HCT116 (cell line): ENCODE data around the gene TSPAN14. TPM values are rescaled to one million over a fixed set of nuclear protein-coding genes. Genes with fewer than 3 reads are reported as not detected.

ENCODE experiments used
- ATAC-seq: fragments of 200-7000 bp; cut with Tn5 transposase; 2 replicates; pipeline ENCODE4 v1.9.1; 2020; ENCODE audit warnings: mild to moderate bottlenecking, moderate library complexity
- BruUV-seq: library from RNA; stranded (reverse); fragments of 400-500 nt; replicated peaks from 2 replicates; lab custom pipeline; 2021; lab: Mats Ljungman, UMichigan
- CTCF ChIA-PET: fragments of 300-600 bp; sonication (Branson Sonifier 250); formaldehyde crosslinking; loops from one replicate; lab custom pipeline; 2021; ENCODE audit warnings: antibody characterized with exemption; lab: Charles Lee
- POLR2A ChIA-PET: fragments of 300-600, 350-600 bp; sonication (Branson Sonifier 250); formaldehyde crosslinking; loops from one replicate; lab custom pipeline; 2021; ENCODE audit warnings: antibody characterized with exemption; lab: Charles Lee
- RAD21 ChIA-PET, 2 experiments: fragments of 300-600 bp; sonication (Branson Sonifier 250); formaldehyde crosslinking; loops; one replicate each; lab custom pipeline; 2023; ENCODE audit warnings: low total read pairs in 2 of 2; ENCODE audit not compliant: uncharacterized antibody in 2 of 2, unreplicated experiment in 2 of 2, low non-redundant PET in 1 of 2; lab: Charles Lee
- DNase-seq: peaks from one replicate; pipeline ENCODE4 v3.0.0-alpha.2; 2010; ENCODE audit warnings: low read depth, low spot score
- H2AFZ ChIP-seq: fragments of 200-600 bp; shearing (Covaris generic), sonication (generic); 2 replicates; pipeline ENCODE4 v1.6.1; 2017; ENCODE audit warnings: low read depth, mixed run types, mixed read lengths, antibody characterized with exemption, low read length; ENCODE audit not compliant: poor library complexity, severe bottlenecking
- H3K27ac ChIP-seq: 2 replicates; pipeline ENCODE4 v1.5.1; 2012; ENCODE audit warnings: low read depth, low read length
- H3K27me3 ChIP-seq: fragments of 200-600 bp; sonication (generic); 2 replicates; pipeline ENCODE4 v1.6.1; 2016; ENCODE audit warnings: mixed run types, low read length, mixed read lengths; ENCODE audit not compliant: insufficient read depth
- H3K36me3 ChIP-seq, 2 experiments: fragments of 200-500 bp in 1 of 2; fragments of 200-600 bp in 1 of 2; sonication (Bioruptor generic) in 1 of 2; sonication (generic) in 1 of 2; 2 replicates each; pipeline versions ENCODE4 v1.5.1 to v1.6.1; 2014 to 2016; ENCODE audit warnings: low read length in 2 of 2, inconsistent platforms in 1 of 2, mixed read lengths in 1 of 2, mixed run types in 1 of 2; ENCODE audit not compliant: insufficient read depth in 2 of 2, control insufficient read depth in 1 of 2
- H3K4me1 ChIP-seq, 2 experiments: fragments of 200-600 bp in 1 of 2; sonication (generic) in 1 of 2; 2 replicates each; pipeline versions ENCODE4 v1.5.1 to v1.6.1; 2012 to 2017; ENCODE audit warnings: low read length in 2 of 2, inconsistent platforms in 1 of 2, mild to moderate bottlenecking in 1 of 2, mixed read lengths in 1 of 2, mixed run types in 1 of 2, moderate library complexity in 1 of 2; ENCODE audit not compliant: insufficient read depth in 2 of 2, control insufficient read depth in 1 of 2
- H3K4me2 ChIP-seq: fragments of 200-600 bp; sonication (generic); 2 replicates; pipeline ENCODE4 v1.6.1; 2017; ENCODE audit warnings: mixed run types, low read length, mixed read lengths
- H3K4me3 ChIP-seq, 2 experiments: fragments of 200-600 bp in 1 of 2; sonication (generic) in 1 of 2; replicated peaks in 1 of 2; 2 replicates each; pipeline ENCODE4 v1.5.1; 2011 to 2016; ENCODE audit warnings: low read length in 2 of 2, control low read depth in 1 of 2, low read depth in 1 of 2, mild to moderate bottlenecking in 1 of 2, mixed read lengths in 1 of 2, mixed run types in 1 of 2
- H3K79me2 ChIP-seq: fragments of 200-600 bp; sonication (generic); 2 replicates; pipeline ENCODE4 v1.6.1; 2017; ENCODE audit warnings: mild to moderate bottlenecking, mixed run types, low read length, moderate library complexity, mixed read lengths; ENCODE audit not compliant: insufficient read depth
- H3K9ac ChIP-seq: fragments of 200-600 bp; sonication (generic); 2 replicates; pipeline ENCODE4 v1.6.1; 2016; ENCODE audit warnings: low read length, mixed read lengths
- H3K9me2 ChIP-seq: fragments of 200-600 bp; sonication (generic), shearing (Covaris generic); 2 replicates; pipeline ENCODE4 v1.6.1; 2017; ENCODE audit warnings: mixed run types, mild to moderate bottlenecking, moderate library complexity; ENCODE audit not compliant: insufficient read depth
- H3K9me3 ChIP-seq, 2 experiments: fragments of 200-500 bp in 1 of 2; fragments of 200-600 bp in 1 of 2; sonication (Bioruptor generic) in 1 of 2; sonication (generic) in 1 of 2; 2 replicates each; pipeline ENCODE4 v1.6.1; 2014 to 2017; ENCODE audit warnings: low read length in 2 of 2, mixed read lengths in 2 of 2, inconsistent platforms in 1 of 2, low read depth in 1 of 2, mild to moderate bottlenecking in 1 of 2, mixed run types in 1 of 2, moderate library complexity in 1 of 2; ENCODE audit not compliant: control insufficient read depth in 1 of 2, insufficient read depth in 1 of 2
- H4K20me1 ChIP-seq: fragments of 200-600 bp; sonication (generic), shearing (Covaris generic); 2 replicates; pipeline ENCODE4 v1.6.1; 2017; ENCODE audit warnings: mixed run types, mild to moderate bottlenecking, moderate library complexity; ENCODE audit not compliant: insufficient read depth
- CBX3 ChIP-seq: IDR thresholded peaks from 2 replicates; pipeline ENCODE4 v1.6.1; 2012; ENCODE audit warnings: low read depth
- CEBPB ChIP-seq: IDR thresholded peaks from 2 replicates; pipeline ENCODE4 v1.6.1; 2012; ENCODE audit warnings: low read depth
- EGR1 ChIP-seq: IDR thresholded peaks from 2 replicates; pipeline ENCODE4 v1.6.1; 2012; ENCODE audit warnings: low read depth
- ELF1 ChIP-seq: IDR thresholded peaks from 2 replicates; pipeline ENCODE4 v1.6.1; 2012; ENCODE audit warnings: low read depth, borderline replicate concordance
- EZH2 ChIP-seq: fragments of 200-600 bp; sonication (generic); IDR thresholded peaks from 2 replicates; pipeline ENCODE4 v1.6.1; 2017; ENCODE audit warnings: antibody characterized with exemption, mixed run types
- EZH2phosphoT487 ChIP-seq: fragments of 200-600 bp; IDR thresholded peaks from 2 replicates; pipeline ENCODE4 v1.6.1; 2018; ENCODE audit warnings: antibody characterized with exemption, borderline replicate concordance
- FOSL1 ChIP-seq: IDR thresholded peaks from 2 replicates; pipeline ENCODE4 v1.6.1; 2012; ENCODE audit warnings: low read depth
- POLR2A ChIP-seq: IDR thresholded peaks from 2 replicates; pipeline ENCODE4 v1.7.0; 2011; ENCODE audit warnings: borderline replicate concordance; ENCODE audit not compliant: insufficient read depth, insufficient read length; ENCODE audit errors: extremely low read depth
- SRF ChIP-seq: IDR thresholded peaks from 2 replicates; pipeline ENCODE4 v1.6.1; 2012; ENCODE audit warnings: low read depth
- TCF7L2 ChIP-seq: IDR thresholded peaks from 2 replicates; pipeline ENCODE4 v1.7.0; 2011; ENCODE audit warnings: borderline replicate concordance, inconsistent platforms; ENCODE audit not compliant: insufficient read depth, insufficient read length; ENCODE audit errors: extremely low read depth
- YY1 ChIP-seq: IDR thresholded peaks from 2 replicates; pipeline ENCODE4 v1.6.1; 2011; ENCODE audit warnings: low read length, low read depth, moderate library complexity, mild to moderate bottlenecking; ENCODE audit not compliant: insufficient replicate concordance; ENCODE audit errors: extremely low read depth
- ZFX ChIP-seq: fragments of 450-650 bp; IDR thresholded peaks from 2 replicates; pipeline ENCODE4 v1.6.1; 2017
- intact Hi-C: fragments of 100-400 bp; cut with micrococcal nuclease; formaldehyde crosslinking; loops from 2 replicates; pipeline ENCODE4 v1.10.0; 2022
- total RNA-seq: library from RNA; stranded (reverse); gene quantifications from one replicate; pipeline ENCODE4 v1.2.1, GENCODE V29; 2021; ENCODE audit not compliant: unreplicated experiment
- TF ChIP-seq, protein P1 (sequence below): IDR thresholded peaks from 2 replicates; pipeline ENCODE4 v1.6.1; 2011; ENCODE audit warnings: mild to moderate bottlenecking, low read length, moderate library complexity; ENCODE audit not compliant: insufficient replicate concordance; ENCODE audit errors: extremely low read depth
- TF ChIP-seq, protein P2 (sequence below), 3 experiments: fragments of 200-600 bp in 1 of 3; sonication (generic) in 1 of 3; IDR thresholded peaks in 2 of 3; conservative IDR thresholded peaks in 1 of 3; 2 replicates each; pipeline ENCODE4 v1.5.1; 2012 to 2017; ENCODE audit warnings: low read depth in 2 of 3, low read length in 2 of 3, antibody characterized with exemption in 1 of 3, borderline replicate concordance in 1 of 3, control low read depth in 1 of 3, mild to moderate bottlenecking in 1 of 3, mixed read lengths in 1 of 3, mixed run types in 1 of 3, moderate library complexity in 1 of 3; ENCODE audit not compliant: insufficient read depth in 1 of 3
- TF ChIP-seq, protein P3 (sequence below): IDR thresholded peaks from 2 replicates; pipeline ENCODE4 v1.6.1; 2012
- TF ChIP-seq, protein P4 (sequence below): IDR thresholded peaks from 2 replicates; pipeline ENCODE4 v1.6.1; 2012; ENCODE audit warnings: low read depth

Gene TSPAN14
- total RNA-seq, 1 experiment from 2014 or later: 86.8 TPM

DNA sequence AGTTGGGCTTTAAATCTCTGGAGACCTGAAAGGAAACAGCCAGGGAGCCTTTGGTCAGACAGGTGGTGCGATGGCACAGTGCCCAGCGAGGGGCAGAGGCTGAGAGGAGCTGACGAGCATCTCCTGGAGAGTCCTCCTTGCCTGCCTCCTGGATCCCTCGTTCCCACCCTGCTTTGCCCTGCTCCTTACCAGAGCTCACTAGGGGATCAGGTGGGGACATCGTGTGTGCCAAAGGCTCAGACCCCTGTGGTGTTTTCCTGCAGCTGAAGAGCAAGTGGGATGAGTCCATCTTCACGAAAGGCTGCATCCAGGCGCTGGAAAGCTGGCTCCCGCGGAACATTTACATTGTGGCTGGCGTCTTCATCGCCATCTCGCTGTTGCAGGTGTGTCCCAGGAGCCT lies 61.8 kb downstream of the TSPAN14 start:
- H2AFZ ChIP-seq: no peak overlapping the region
- RAD21 ChIA-PET: no interaction called here
- peaks cover 0 to 6% of the 10 kb centered on the region in 2 experiments; a peak in 2 of 4 replicates for H3K4me1 ChIP-seq
- BruUV-seq: no TSS peak
- no peak for TF ChIP-seq POLR2A
- no peak for TF ChIP-seq EZH2phosphoT487
- TF ChIP-seq EGR1: no peak
- no peak for TF ChIP-seq YY1
- TF ChIP-seq, protein P1, sequence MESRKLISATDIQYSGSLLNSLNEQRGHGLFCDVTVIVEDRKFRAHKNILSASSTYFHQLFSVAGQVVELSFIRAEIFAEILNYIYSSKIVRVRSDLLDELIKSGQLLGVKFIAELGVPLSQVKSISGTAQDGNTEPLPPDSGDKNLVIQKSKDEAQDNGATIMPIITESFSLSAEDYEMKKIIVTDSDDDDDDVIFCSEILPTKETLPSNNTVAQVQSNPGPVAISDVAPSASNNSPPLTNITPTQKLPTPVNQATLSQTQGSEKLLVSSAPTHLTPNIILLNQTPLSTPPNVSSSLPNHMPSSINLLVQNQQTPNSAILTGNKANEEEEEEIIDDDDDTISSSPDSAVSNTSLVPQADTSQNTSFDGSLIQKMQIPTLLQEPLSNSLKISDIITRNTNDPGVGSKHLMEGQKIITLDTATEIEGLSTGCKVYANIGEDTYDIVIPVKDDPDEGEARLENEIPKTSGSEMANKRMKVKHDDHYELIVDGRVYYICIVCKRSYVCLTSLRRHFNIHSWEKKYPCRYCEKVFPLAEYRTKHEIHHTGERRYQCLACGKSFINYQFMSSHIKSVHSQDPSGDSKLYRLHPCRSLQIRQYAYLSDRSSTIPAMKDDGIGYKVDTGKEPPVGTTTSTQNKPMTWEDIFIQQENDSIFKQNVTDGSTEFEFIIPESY: no peak
- TF ChIP-seq, protein P2, sequence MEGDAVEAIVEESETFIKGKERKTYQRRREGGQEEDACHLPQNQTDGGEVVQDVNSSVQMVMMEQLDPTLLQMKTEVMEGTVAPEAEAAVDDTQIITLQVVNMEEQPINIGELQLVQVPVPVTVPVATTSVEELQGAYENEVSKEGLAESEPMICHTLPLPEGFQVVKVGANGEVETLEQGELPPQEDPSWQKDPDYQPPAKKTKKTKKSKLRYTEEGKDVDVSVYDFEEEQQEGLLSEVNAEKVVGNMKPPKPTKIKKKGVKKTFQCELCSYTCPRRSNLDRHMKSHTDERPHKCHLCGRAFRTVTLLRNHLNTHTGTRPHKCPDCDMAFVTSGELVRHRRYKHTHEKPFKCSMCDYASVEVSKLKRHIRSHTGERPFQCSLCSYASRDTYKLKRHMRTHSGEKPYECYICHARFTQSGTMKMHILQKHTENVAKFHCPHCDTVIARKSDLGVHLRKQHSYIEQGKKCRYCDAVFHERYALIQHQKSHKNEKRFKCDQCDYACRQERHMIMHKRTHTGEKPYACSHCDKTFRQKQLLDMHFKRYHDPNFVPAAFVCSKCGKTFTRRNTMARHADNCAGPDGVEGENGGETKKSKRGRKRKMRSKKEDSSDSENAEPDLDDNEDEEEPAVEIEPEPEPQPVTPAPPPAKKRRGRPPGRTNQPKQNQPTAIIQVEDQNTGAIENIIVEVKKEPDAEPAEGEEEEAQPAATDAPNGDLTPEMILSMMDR (IDR thresholded peaks at IDR 0.05 in 2 of 3, conservative IDR thresholded peaks at IDR 0.05 in 1 of 3; ENCODE audit: borderline replicate concordance in 1 of 3, insufficient read depth in 1 of 3, low read depth in 2 of 3, low read length in 2 of 3): no peak
- TF ChIP-seq, protein P3, sequence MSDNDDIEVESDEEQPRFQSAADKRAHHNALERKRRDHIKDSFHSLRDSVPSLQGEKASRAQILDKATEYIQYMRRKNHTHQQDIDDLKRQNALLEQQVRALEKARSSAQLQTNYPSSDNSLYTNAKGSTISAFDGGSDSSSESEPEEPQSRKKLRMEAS: no peak
- TF ChIP-seq, protein P4, sequence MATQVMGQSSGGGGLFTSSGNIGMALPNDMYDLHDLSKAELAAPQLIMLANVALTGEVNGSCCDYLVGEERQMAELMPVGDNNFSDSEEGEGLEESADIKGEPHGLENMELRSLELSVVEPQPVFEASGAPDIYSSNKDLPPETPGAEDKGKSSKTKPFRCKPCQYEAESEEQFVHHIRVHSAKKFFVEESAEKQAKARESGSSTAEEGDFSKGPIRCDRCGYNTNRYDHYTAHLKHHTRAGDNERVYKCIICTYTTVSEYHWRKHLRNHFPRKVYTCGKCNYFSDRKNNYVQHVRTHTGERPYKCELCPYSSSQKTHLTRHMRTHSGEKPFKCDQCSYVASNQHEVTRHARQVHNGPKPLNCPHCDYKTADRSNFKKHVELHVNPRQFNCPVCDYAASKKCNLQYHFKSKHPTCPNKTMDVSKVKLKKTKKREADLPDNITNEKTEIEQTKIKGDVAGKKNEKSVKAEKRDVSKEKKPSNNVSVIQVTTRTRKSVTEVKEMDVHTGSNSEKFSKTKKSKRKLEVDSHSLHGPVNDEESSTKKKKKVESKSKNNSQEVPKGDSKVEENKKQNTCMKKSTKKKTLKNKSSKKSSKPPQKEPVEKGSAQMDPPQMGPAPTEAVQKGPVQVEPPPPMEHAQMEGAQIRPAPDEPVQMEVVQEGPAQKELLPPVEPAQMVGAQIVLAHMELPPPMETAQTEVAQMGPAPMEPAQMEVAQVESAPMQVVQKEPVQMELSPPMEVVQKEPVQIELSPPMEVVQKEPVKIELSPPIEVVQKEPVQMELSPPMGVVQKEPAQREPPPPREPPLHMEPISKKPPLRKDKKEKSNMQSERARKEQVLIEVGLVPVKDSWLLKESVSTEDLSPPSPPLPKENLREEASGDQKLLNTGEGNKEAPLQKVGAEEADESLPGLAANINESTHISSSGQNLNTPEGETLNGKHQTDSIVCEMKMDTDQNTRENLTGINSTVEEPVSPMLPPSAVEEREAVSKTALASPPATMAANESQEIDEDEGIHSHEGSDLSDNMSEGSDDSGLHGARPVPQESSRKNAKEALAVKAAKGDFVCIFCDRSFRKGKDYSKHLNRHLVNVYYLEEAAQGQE: no peak
- no peak for TF ChIP-seq FOSL1
- TF ChIP-seq ZFX: no peak
- no peak for TF ChIP-seq CEBPB
- no peak for TF ChIP-seq CBX3
- TF ChIP-seq SRF: no peak
- TF ChIP-seq EZH2: no peak
- TF ChIP-seq ELF1: no peak
- TF ChIP-seq TCF7L2: no peak
- H3K79me2 ChIP-seq: peaks cover 3% of the 10 kb centered on the region; the same call in 1 of the 2 replicates
- H3K27ac ChIP-seq: no peak overlapping the region
- H3K9me3 ChIP-seq: no peaks in the 10 kb centered on the region
- H3K9ac ChIP-seq: no peak overlapping the region
- no peak overlapping the region for H3K4me3 ChIP-seq
- no peaks in the 10 kb centered on the region for H3K27me3 ChIP-seq
- POLR2A ChIA-PET: no interaction called here
- ATAC-seq (no peak), DNase-seq (no peak)
- CTCF ChIA-PET: interaction anchor here (1.3 kb wide), 1 partner anchor 71 kb away, joined by 3 read pairs; no protein-coding TSS in a partner anchor
- intact Hi-C loops: no loop called here
- no peaks in the 10 kb centered on the region for H4K20me1 ChIP-seq
- H3K4me2 ChIP-seq: no peak overlapping the region
- peaks cover 43 to 45% of the 10 kb centered on the region in 2 experiments; a peak in 3 of 4 replicates for H3K36me3 ChIP-seq
- no peaks in the 10 kb centered on the region for H3K9me2 ChIP-seq
